ENCODE measurements around the gene KRT10.
"Not testable (repeated sequence)": the region's sequence is repeated elsewhere in the genome, so short reads cannot be mapped to it uniquely, and the experiment has no call there.

Gene KRT10

DNA sequence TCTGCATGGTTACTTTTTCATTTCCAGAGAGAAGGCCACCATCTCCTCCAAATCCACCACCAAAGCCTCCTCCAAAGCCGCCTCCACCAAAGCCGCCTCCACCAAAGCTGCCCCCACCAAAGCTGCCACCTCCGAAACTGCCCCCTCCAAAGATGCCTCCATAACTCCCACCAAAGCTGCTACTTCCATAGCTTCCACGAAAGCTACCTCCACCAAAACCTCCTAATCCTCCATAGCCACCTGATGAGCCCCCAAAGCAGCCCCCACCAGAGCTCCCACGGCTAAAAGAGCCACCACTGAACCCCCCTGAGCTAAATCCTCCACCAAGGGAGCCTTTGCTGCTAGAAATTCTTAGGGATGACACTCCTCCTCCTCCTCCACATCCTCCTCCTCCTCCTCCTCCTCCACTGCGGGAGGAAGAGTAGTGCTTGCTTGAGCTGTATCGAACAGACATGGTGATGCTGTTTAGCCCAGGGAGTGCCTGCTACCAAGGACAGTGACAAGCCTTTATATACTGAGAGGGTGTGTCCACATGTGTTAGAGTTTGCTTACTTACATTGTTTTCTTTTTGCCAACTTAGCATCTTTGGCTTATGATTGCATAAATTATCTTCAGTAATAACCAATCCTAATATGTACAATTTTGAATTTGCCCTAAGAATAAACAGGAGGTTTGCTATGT, at the start of gene KRT10:
Gene KRT10, minus strand, starts transcription at position 483 of the 681 bp plus-strand sequence. Its CDS starts 29 bp downstream, at position 454.
- DNase-seq (ENCODE audit: low read depth), result no peak

DNA sequence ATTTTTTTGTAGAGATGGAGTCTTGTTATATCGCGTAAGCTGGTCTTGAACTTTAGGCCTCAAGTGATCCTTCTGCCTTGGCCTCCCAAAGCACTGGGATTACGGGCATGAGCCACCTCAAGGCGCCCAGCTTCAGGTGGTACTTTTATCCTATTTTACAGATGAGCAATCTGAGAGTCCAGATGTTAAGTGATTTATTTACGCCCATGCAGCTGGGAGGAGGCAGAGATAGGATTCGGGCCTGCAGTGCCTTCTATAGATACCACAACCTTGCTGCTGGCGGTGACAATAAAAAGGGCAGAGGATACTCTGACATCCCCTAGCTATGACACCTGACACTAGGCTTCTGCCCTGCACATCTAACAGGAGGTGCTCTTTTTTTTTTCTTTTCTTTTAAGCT, 48.9 kb upstream of the KRT10 start:
- DNase-seq (ENCODE audit: low read depth), result no peak

DNA sequence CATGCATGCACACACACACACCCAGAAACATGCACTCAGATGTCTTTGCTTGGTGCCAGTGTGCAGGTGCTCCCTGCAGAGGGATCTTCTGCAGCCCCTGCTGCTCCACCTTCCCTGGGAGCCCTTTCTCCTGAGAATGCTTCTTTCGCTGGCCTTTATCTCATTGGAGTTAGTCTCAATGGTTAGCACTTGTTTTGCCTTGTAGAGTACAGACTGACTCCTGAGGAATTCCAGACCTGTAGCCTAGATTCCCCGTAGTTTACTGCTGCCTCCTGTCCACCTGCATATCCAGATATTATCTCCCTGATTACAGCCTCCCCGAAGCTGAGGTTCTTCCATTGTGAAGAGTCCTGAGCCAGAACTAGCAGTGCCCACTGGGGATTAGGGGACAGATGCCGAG, 47.7 kb upstream of the KRT10 start:
- DNase-seq (ENCODE audit: low read depth), result no peak

DNA sequence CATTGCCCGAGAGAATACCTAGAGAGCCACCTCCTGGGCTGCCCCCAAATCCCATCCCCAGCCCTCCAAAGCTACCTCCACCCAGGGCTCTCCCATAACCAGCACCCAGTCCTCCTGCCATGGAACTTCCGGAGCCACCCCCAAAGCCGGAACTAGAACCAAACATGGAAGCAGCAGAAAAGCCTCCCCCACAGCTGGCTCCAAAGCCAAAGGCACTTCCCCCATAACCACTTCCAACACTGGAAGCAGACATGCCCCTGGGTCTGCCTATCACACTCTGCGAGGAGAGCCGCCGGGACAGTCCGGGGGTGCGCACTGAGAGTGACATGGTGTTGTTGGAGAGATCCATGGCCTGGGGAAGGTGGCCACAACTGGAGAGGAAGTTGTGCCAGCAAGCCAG, 44.4 kb upstream of the KRT10 start, which contains the start of gene KRT12:
Gene KRT12, minus strand, starts transcription at position 386 of the 400 bp plus-strand sequence. Its CDS starts 37 bp downstream, at position 349.
- no peak for DNase-seq (ENCODE audit: low read depth)

DNA sequence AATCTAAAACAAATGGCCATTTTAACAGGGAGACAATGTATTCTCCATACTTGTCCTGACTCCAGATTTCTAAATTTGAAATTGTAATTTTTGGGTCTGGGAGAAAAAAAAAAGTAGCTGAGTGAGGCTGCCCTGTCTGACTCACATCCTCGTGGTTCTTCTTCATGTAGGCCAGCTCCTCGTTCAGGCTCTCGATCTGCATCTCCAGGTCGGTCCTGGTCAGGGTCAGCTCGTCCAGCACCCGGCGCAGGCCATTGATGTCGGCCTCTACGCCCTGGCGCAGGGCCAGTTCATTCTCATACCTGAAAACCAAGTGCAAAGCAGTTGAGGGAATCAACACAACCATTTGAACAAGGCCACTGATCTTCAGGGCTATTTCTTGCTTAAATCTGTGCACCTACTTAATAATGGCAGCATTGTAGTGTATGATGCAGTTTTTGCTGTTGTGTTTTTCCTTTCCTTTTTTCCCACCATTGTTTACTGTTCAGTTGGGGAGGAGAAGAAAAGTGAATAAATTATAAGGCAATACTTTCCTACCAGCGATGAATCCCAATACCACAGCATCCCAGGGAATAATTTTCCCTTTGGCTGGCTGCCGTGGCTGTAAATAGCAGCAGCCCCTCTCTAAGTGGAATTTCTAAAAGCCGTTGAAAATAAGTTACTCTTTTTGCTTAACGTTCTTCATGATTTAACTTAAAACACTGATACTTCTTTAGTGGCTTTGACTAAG, 42.4 kb upstream of the KRT10 start:
- no peak for DNase-seq (ENCODE audit: low read depth)

DNA sequence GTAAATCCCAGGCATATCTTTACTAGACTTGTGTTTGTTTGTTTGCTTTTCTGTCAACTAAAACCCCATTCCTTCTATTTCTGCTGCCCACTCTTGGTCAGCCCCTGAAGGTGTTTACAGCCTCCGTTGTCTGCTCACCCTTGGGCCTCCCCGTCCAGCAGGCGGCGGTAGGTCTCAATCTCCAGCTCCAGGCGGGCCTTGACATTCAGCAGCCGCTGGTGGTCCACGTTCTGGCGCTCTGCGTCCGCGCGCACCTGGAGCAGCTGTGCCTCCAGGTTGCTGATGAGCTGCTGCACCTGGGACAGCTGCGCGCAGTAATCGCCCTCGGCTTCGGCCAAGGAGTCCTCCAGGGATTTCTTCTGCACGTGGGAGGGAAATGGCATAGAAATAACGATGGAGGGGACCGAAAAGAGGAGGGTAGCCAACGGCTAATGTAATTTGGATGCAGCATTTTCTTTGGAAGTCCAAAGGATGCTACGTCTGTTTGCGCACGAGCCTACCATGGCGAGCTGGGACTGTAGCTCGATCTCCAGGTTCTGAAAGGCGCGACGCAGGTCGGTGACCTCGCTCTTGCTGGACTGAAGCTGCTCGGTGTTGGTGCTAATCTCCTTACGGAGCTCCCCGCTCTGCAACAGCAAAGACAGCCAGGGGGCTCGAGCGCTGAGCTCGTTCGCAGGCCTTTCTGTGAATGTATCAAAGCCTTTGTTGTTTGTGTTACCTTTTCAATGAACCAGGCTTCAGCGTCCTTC, 40.7 kb upstream of the KRT10 start:
- no peak for DNase-seq (ENCODE audit: low read depth)

DNA sequence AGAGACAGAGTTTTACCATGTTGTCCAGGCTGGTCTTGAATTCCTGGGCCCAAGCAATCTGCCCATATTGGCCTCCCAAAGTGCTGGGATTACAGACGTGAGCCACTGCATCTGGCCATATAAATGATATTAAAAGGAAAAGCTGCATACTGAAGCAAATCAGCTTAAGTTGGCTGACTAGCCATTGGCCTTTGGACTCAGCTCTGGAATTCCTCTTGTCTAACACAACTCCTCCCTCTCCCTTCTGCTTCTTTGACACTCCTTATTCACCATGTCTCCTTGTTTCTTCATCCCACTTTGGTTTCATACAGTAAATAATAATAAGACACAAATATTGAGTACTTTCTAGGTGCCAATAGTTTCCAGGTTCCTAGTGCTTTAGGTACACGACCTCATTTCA, 37.1 kb upstream of the KRT10 start:
- DNase-seq (ENCODE audit: low read depth), result no peak

DNA sequence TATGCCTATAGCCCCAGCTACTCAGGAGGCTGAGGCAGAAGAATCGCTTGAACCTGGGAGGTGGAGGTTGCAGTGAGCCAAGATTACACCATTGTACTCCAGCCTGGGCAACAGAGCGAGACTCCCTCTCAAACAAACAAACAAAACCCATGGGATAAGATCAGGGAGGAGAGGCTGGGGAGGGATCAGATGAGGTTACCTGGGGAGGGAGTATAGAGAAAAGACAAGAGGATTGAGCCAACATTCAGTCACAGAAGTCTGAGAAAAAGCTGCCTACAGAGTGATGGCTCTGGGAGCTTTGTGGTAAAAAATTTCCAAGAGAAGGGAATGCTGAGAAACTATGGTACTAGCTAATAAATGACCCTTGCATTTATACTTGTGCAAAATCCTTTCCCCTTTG, 36.3 kb upstream of the KRT10 start:
- DNase-seq (ENCODE audit: low read depth), result not testable (repeated sequence)

DNA sequence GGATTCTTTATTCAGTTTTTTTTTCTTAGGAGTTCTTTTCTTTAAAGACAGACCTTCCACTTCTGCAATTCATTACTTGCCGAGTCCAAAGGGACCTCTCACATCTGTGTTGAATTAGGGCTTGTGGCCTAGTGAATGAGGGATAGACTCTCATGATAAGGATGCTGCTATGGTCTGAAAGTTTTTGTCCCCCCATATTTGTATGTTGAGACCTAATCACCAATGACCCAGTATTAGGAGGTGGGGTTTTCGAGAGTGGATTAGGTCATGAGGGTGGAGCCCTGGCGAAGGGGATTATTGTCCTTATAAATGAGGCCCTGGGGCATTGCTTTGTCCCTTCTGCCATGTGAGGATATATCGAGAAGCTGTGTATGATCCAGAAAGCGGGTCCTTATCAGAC, 35.1 kb upstream of the KRT10 start:
- DNase-seq (ENCODE audit: low read depth), result peak; percentile 20

DNA sequence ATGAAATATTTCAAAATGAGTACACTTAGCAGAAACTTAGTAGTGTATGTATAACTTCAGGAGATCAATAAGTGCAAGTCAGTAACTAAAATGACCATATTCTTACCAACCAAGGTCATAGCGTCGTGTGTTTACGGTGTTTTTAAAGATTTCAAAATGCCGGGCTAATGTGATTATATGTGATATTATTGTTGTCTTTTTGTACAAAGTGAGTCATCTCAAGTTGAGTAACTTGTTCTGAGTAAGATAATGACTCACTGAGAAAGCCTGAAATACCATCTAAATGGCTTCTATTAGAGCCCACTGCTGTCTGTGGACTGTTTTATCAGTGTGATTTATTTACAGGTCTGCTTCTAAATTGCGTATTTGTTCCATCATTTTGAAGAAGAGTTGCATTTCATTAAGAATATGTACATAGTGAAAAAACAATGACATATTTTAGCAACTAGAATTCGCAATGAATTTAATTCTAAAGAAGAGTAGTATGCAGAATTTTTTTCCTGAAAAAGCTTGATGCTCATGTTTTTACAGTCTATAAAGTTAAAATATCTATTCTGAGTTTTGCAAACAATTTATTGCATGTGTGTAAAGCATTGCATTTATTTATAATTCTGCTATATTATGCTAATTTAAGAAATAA, 31.9 kb upstream of the KRT10 start:
- peak; percentile 75 for DNase-seq (ENCODE audit: low read depth)

DNA sequence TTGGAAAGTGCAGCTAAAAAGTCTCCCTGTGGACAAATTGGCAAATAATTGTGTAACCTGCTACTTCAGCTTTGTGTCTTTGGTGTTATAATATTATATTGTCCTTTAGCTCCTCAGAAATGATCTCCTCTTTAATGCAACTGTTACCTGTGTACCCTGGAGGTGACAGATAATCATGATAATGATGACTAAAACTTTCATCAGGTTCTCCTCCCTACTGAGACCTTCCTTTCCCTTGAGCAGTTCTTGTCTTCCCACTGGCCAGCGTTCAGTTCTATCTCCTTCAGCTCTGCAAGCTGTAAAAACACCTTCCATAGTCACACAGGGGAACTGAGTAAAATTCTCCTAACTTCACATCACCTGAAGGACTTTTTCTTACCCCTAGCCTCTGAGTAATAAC, 29.9 kb upstream of the KRT10 start:
- DNase-seq (ENCODE audit: low read depth), result no peak

DNA sequence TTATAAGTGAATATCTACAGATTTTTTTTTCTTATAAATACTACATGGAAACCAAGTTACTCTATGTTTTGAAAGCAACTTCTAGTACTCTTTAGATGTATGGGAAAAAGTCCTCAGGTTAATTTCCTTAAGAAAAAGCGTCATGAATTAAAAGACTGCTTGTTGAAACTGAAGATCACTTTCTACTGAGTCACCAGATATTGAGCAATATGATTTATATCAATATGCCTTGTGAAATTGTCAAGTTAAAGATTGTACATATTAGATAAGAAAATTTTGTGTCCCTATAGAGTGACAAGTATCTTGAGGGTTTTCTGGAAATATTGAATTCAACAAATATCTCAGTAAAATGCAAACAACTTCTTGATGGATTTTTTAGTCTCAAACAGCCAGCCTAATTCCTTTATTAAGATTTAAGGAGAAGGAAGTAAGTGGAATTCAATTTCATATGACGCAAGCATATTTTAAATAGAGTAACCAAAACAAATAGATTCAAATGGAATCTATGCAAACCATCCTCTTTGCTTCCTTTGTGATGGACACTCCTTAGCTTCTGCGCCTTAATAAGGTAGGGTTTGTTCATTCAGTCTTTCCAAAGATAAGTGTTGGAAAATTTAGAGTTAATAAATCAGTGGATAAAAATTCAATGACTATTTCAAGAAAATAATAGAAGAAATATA, 28.0 kb upstream of the KRT10 start:
- peak; percentile 33 for DNase-seq (ENCODE audit: low read depth)

DNA sequence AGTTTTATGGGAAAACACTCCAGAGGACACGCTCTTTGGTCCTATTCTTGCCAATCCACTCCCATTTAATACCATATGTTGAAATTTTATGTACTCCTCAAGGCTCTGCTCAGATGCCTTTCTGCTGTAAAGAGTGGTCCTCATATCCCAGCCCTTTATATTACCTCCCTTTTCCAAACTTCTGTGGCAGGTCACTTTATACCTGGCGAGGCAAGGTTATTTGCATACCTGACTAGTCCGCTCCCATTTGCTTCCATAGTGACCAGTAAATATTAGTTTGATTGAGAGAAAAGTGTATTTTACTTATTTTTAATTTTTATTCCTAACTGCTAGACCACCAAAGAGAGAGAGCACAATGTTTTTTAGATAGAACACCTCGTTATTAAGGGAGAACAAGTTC, 27.3 kb upstream of the KRT10 start:
- DNase-seq (ENCODE audit: low read depth), result no peak

DNA sequence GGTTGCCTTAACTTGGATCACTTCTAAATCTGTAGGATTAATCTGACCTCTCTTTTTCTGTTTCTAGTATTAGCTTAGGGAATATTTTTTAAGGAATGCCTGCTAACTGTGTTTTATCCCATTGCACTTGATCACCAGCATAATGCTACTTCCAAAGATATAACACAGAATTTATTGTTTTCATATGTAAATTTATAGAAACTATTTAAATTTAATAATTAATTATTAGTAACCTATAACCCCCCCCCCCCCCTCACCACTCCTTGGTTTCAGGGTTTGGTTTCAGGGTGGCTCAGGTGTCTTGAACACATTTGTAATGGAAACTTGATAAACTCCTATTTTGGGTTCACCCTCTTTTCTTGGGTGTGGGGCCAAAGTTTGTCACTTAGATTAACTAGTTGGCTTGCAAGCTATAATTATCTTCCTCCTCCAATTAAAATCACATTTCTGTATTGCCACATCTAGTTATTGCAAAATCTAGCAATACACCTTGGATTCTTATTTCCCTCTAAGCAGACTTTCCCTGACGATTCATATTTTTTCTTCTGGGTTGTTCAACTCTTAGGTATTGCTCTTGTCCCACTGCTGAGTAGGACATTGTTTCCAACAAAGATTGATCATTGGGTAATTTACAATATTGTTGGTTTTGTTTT, 26.3 kb upstream of the KRT10 start:
- no peak for DNase-seq (ENCODE audit: low read depth)

DNA sequence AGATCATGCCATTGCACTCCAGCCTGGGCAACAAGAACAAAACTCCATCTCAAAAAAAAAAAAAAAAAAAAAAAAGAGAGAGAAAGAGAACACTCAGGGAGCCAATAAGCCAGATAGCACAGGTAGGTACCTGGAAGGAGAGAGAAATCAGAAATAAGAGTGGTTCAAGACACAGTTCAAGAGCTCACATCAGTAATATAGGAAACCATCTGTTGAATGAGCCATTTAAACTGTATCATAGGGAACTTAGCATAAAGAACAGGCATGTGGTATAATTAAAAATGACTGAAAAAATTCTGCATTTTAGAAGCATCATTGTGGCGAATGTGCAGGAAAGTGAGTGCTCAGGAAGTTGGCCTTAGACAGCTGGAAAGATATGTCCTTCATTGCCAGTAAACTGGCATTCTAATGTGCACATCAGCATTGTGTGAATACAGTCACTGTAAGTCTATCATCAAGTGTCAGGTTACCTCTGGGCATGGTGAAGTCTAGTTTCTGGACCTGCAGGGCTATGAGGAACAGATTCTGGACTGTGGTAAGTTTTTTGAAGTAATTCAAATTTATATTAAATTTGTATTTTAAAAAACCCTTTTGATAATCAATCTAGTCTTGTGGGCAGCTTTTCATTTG, 24.2 kb upstream of the KRT10 start:
- DNase-seq (ENCODE audit: low read depth), result no peak

DNA sequence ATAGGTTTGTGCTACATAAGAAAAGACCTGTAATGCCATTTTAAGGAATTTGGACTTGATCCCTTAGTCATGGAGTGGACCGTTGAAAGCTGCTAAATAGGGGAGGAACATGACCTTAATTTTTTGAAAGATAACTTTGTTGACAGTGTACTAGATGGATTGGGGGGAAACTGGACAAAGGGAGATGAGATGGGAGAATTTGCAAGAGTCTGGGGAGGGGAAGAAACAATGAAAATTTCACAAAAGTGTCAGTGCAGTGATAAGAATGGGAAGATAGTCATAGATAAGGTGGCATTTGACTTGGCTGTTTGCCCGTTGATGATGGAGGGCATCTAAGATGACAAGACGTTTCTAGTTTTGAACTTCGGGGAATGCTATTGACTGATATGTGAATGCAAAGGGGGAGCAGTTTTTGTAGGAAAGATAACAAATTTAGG, 22.3 kb upstream of the KRT10 start:
- DNase-seq (ENCODE audit: low read depth), result no peak

DNA sequence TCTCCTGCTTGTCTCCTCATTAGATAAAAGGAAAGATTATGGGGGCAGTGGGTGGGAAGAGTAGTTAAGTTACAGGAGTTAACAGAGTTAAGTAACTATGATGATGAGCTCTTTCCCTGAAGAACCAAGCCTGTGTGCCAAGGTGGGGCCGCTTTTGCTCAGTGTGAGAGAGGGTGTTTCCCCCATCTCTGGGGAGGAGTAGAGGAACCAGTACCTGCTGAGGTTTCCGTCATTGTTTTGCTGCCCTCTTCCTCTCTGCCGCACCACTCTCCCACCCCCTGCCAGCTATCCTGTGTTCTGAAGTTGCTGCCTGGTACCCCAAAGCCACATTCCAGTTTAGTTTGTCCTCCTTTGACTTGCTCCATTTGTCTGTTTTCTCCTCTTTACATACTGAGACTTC, 20.8 kb upstream of the KRT10 start:
- no peak for DNase-seq (ENCODE audit: low read depth)

DNA sequence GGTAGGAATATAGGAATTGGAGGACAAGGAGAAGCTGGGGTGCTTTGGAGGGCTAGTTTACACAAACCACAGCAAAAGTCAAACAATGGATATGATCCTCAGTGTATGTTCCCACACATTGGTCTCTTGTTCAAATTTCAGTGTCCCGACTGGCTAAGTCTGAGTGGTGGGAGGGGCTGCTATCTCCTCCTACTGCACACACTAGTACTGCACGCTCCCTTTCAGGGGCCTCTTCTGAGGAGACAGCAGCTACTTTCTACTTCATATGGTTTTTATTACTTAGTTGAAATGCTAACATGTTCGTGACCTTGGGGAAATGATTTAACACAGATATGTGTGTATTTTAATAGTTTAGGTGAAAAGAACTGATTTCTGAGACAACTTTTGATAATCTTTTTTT, 18.8 kb upstream of the KRT10 start:
- DNase-seq (ENCODE audit: low read depth), result no peak

DNA sequence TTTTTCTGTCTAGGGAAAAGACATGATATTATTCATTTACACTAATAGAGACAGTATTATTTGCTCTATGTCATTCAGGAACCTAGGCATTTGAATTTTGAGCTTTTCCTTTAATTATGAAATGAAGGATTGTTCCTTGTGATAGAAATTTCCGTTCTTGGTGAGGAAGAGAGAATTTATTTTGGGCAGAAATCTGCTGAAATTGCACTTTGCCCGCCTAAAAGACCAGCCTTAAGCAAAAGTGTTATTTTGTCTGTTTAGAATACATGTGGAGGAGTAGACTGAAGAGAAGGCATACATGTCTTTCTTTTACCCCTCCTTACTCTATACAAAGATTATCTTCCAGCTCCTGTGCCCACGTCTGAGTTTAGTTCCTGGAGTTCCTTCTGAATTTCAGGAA, 16.8 kb upstream of the KRT10 start:
- DNase-seq (ENCODE audit: low read depth), result no peak

DNA sequence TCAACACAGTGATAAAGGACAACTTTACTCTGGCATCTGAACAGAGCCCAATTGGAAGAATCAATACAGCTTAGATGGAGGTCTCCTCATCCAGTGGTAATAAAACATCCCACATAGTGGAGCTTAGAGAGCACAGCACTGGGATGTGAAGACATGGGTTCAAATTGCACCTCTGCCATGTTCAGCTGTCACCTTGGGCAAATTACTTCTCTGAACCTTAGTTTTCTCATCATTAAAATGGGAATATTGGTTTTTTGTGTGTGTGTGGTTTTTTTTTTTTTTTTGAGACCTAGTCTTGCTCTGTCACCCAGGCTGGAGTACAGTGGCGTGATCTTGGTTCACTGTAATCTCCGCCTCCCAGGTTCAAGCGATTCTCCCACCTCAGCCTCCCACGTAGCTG, 13.6 kb upstream of the KRT10 start:
- DNase-seq (ENCODE audit: low read depth), result no peak

DNA sequence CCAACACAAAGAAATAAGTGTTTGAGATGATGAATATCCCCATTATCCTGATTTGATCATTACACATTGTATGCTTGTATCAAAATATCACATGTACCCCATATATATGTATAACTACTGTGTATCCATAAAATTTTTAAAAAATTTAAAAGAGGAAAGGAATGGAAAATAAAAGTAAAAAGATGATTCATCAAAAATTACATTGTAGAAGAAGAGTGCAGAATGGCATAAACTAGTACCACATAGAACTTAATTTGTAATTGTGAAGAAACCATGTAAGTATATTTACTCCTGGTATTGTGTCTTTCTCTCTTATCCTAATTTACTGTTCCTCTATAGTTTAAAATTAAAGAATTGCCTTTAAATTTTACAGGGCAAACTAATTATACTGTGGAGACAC, 11.5 kb upstream of the KRT10 start:
- DNase-seq (ENCODE audit: low read depth), result no peak
